GM19395 (cell line): ENCODE measurements around the gene TMEM62.
A peak's percentile ranks its signal among the peaks of the same experiment; 100 is the strongest.
"Not testable (repeated sequence)": the region's sequence is repeated elsewhere in the genome, so short reads cannot be mapped to it uniquely, and the experiment has no call there.

Experiments
- ATAC-seq: cut with Tn5 transposase; IDR thresholded peaks from one replicate; pipeline ENCODE4 v1.9.1; 2021; ENCODE audit warnings: mild to moderate bottlenecking, moderate library complexity; ENCODE audit not compliant: unreplicated experiment

TMEM62 gene

GRCh38 chr15:43208052-43209002, 74.9 kb downstream of the TMEM62 start:
- ATAC-seq = no peak

- no peak for ATAC-seq
These were observed 75.9 kb downstream of the TMEM62 start for GRCh38 chr15:43209059-43209824.

GRCh38 chr15:43210172-43210745, 76.9 kb downstream of the TMEM62 start:
- ATAC-seq = no peak

GRCh38 chr15:43210807-43211206, 77.4 kb downstream of the TMEM62 start:
- ATAC-seq = no peak

GRCh38 chr15:43211224-43211735, 77.9 kb downstream of the TMEM62 start:
- ATAC-seq = no peak

- ATAC-seq = no peak
These were observed 78.9 kb downstream of the TMEM62 start for GRCh38 chr15:43212299-43212698.

GRCh38 chr15:43212951-43213350, 79.6 kb downstream of the TMEM62 start:
- ATAC-seq = no peak

GRCh38 chr15:43213466-43213865, 80.1 kb downstream of the TMEM62 start:
- ATAC-seq = no peak

- no peak for ATAC-seq
These were observed 80.8 kb downstream of the TMEM62 start for GRCh38 chr15:43214169-43214568.

GRCh38 chr15:43214592-43215295, 81.4 kb downstream of the TMEM62 start:
- ATAC-seq = no peak

- ATAC-seq = no peak
These were observed 82.6 kb downstream of the TMEM62 start for GRCh38 chr15:43215961-43216360.

- ATAC-seq = no peak
These were observed 85.7 kb downstream of the TMEM62 start for GRCh38 chr15:43218908-43219706.

- ATAC-seq = no peak
These were observed 86.8 kb downstream of the TMEM62 start for GRCh38 chr15:43219929-43220928.

GRCh38 chr15:43220991-43221403, 87.6 kb downstream of the TMEM62 start, which contains the start of gene EPB42:
EPB42 (minus strand) TSS chr15:43221018; CDS start chr15:43220825, 193 bp downstream.
- ATAC-seq = no peak

- no peak for ATAC-seq
These were observed 88.0 kb downstream of the TMEM62 start for GRCh38 chr15:43221422-43221821.

- peak; percentile 56 for ATAC-seq
These were observed 92.0 kb downstream of the TMEM62 start for GRCh38 chr15:43225201-43225949.

- not testable (repeated sequence) for ATAC-seq
These were observed 92.5 kb downstream of the TMEM62 start for GRCh38 chr15:43225950-43226255.
